ENCODE results near the gene FPR3.

The FPR3 gene

DNA sequence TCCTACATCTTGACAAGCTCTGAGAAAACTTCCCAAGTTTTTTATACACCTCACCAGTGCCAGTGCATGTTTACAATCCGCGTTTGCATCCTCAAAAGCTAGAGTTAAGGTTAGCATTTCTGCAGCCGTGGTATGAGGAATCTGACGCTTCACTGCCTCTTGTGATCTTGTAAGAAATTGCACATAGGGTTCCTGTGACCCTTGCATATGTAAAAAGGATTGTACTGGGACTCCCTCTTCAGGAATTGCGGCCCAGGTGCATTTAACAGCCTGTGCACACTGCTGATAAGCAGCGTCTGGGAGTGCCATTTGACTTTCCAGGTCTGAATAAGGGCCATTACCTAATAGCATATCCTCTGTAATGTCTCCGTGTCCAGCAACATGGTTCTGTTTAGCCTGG, 15.3 kb downstream of the FPR3 start:
- H3K36me3 ChIP-seq (ENCODE audit: control insufficient read depth, insufficient read depth, low read length) = no peaks in the 10 kb centered on the region
- no peak overlapping the region for H3K4me3 ChIP-seq (ENCODE audit: low read depth, low read length)
- no peak overlapping the region for H3K9ac ChIP-seq (ENCODE audit: low read depth, low read length)
- no peaks in the 10 kb centered on the region for H3K27me3 ChIP-seq (ENCODE audit: control insufficient read depth, insufficient read depth, low read length)
- H3K4me1 ChIP-seq (ENCODE audit: control insufficient read depth, insufficient read depth, low read length) = peaks cover 10% of the 10 kb centered on the region
- no peaks in the 10 kb centered on the region for H3K9me3 ChIP-seq (ENCODE audit: control insufficient read depth, insufficient read depth, low read length)

DNA sequence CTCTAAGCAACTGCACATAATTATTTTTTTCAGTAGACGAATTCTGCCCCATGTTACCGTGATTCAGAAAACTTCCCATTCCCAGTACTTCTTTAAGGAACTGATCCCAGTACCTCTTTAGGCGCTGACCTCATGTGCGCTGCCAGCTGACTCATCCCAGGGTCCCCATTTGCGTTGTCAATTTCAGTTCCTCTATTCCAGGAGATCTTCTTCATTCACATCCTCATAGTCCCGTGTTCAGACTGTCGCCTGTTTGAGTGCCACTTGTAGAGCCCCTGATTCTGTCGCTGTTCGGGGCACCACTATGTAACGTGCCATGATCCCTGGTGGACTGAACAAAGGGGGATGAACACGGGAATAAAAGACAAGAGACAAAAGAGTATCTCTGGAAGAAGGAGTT, 16.4 kb downstream of the FPR3 start:
- H3K9me3 ChIP-seq (ENCODE audit: control insufficient read depth, insufficient read depth, low read length) = no peaks in the 10 kb centered on the region
- no peaks in the 10 kb centered on the region for H3K27me3 ChIP-seq (ENCODE audit: control insufficient read depth, insufficient read depth, low read length)
- no peaks in the 10 kb centered on the region for H3K36me3 ChIP-seq (ENCODE audit: control insufficient read depth, insufficient read depth, low read length)
- H3K4me3 ChIP-seq (ENCODE audit: low read depth, low read length) = no peak overlapping the region
- H3K9ac ChIP-seq (ENCODE audit: low read depth, low read length) = no peak overlapping the region
- H3K4me1 ChIP-seq (ENCODE audit: control insufficient read depth, insufficient read depth, low read length) = peaks cover 9% of the 10 kb centered on the region

DNA sequence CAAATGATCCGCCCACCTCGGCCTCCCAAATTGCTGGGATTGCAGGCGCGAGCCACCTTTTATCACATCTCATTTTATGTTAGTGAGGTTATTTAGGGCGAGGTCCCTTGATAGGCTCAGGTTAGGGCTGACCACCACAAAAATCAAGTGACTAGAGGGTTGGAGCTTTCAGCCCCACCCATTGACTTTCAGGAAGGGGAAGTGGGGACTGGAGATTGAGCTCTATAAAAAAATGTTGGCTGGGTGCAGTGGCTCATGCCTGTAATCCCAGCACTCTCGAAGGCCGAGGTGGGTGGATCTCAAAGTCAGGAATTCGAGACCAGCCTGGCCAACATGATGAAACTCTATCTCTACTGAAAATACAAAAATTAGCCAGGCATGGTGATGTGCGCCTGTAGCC, 20.1 kb downstream of the FPR3 start:
- no peak overlapping the region for H3K4me3 ChIP-seq (ENCODE audit: low read depth, low read length)
- H3K27me3 ChIP-seq (ENCODE audit: control insufficient read depth, insufficient read depth, low read length) = no peaks in the 10 kb centered on the region
- H3K9ac ChIP-seq (ENCODE audit: low read depth, low read length) = no peak overlapping the region
- no peaks in the 10 kb centered on the region for H3K36me3 ChIP-seq (ENCODE audit: control insufficient read depth, insufficient read depth, low read length)
- no peaks in the 10 kb centered on the region for H3K4me1 ChIP-seq (ENCODE audit: control insufficient read depth, insufficient read depth, low read length)
- H3K9me3 ChIP-seq (ENCODE audit: control insufficient read depth, insufficient read depth, low read length) = no peaks in the 10 kb centered on the region

DNA sequence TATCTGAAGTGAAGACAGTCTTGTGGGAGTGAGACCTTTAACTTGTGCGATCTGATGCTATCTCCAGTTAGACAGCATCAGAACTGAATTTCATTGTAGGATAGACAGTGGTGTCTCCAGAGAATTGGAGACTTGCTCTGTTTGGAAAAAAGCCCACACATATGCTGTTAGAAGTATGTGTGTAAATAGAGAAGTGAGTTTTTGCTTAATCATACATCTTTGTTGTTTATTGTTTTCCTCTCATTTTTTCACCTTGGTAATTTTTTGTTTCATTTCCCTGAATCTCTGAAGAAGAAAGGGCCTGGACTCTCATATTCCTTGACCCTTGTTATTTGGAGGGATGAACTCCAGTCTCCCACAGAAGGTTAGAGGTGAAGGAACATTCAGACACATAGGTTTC, 21.8 kb downstream of the FPR3 start:
- Histone ChIP-seq H3K36me3 (ENCODE audit: control insufficient read depth, insufficient read depth, low read length) (no peaks in the 10 kb centered on the region), H3K9me3 (ENCODE audit: control insufficient read depth, insufficient read depth, low read length) (no peaks in the 10 kb centered on the region), H3K4me1 (ENCODE audit: control insufficient read depth, insufficient read depth, low read length) (no peaks in the 10 kb centered on the region)

DNA sequence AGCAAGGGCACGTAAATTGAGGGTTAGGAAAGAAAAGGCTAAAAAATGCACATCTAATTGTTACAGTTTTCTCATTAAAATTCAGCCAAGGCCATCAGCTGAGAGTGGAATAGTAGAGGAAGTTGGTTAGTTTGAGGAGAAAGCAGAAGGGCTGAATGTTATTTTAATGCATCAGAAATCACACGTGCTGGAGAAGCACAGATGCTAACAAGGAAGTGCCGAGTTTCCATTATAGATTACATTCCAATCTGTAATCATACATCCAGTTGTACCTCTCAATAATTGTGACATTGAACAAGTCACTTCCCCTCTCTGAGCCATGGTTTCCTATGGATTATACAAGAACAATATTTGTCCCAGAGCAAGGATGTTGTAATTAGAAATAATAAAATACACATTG, 25.1 kb downstream of the FPR3 start:
- Histone ChIP-seq H3K9ac (ENCODE audit: low read depth, low read length) (no peak overlapping the region), H3K36me3 (ENCODE audit: control insufficient read depth, insufficient read depth, low read length) (no peaks in the 10 kb centered on the region), H3K4me3 (ENCODE audit: low read depth, low read length) (no peak overlapping the region), H3K9me3 (ENCODE audit: control insufficient read depth, insufficient read depth, low read length) (no peaks in the 10 kb centered on the region), H3K4me1 (ENCODE audit: control insufficient read depth, insufficient read depth, low read length) (no peaks in the 10 kb centered on the region), H3K27me3 (ENCODE audit: control insufficient read depth, insufficient read depth, low read length) (no peaks in the 10 kb centered on the region)

More for the DNA sequence above, 21.8 kb downstream of the FPR3 start:
- no peak overlapping the region for H3K4me3 ChIP-seq (ENCODE audit: low read depth, low read length)
- no peaks in the 10 kb centered on the region for H3K27me3 ChIP-seq (ENCODE audit: control insufficient read depth, insufficient read depth, low read length)
- no peak overlapping the region for H3K9ac ChIP-seq (ENCODE audit: low read depth, low read length)

DNA sequence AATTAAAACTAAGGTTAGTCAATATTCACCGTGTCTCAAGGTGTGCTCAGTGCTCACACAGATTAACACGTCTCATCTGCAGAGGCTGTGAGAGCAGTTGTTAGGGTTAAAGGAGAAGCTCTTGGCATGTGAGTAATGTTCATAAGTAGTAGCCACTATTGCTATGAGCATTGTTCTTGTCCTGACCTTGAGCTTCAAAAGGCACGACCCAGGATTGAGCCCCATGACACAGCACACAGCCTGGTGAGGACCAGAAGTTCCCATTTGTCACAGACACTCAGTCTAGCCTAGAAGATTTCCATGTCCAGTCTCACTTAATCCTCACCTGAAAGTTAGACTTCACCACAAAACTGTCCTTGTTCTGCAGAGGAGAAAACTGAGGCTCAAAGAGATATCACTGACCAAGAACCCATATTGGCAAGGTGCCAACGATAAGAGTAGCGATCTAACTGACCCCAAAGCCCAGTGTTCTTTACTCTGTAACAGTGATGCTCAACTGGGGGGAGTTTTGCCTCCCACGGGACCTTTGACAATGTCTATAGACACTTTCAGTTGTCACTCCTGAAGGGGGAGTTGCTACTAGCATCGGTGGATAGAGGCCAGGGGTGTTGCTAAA, 26.0 kb downstream of the FPR3 start:
- H3K4me1 ChIP-seq (ENCODE audit: control insufficient read depth, insufficient read depth, low read length) = no peaks in the 10 kb centered on the region
- no peaks in the 10 kb centered on the region for H3K36me3 ChIP-seq (ENCODE audit: control insufficient read depth, insufficient read depth, low read length)
- no peaks in the 10 kb centered on the region for H3K27me3 ChIP-seq (ENCODE audit: control insufficient read depth, insufficient read depth, low read length)
- peaks cover 6% of the 10 kb centered on the region for H3K9me3 ChIP-seq (ENCODE audit: control insufficient read depth, insufficient read depth, low read length)
- H3K4me3 ChIP-seq (ENCODE audit: low read depth, low read length) = no peak overlapping the region
- H3K9ac ChIP-seq (ENCODE audit: low read depth, low read length) = no peak overlapping the region

DNA sequence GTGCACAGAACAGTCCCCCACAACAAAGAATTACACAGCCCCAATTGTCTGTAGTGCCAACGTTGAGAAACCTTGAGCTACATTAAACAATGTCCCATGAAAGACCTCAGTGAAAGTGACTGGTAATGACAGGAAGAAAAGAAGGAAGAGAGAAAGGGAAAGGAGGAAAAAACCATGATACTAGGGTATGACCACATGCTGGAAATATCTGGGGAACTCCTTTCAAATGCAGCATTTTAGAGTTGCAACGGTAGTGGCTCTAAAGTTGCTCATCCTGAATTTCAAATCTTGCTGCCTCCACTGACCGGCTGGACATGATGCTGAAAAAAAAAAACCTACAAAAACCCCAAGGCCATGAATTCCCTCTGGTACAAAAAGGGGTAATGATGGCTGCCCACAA, 26.5 kb downstream of the FPR3 start:
- Histone ChIP-seq H3K4me3 (ENCODE audit: low read depth, low read length) (no peak overlapping the region), H3K9me3 (ENCODE audit: control insufficient read depth, insufficient read depth, low read length) (peaks cover 7% of the 10 kb centered on the region), H3K4me1 (ENCODE audit: control insufficient read depth, insufficient read depth, low read length) (no peaks in the 10 kb centered on the region), H3K36me3 (ENCODE audit: control insufficient read depth, insufficient read depth, low read length) (no peaks in the 10 kb centered on the region), H3K9ac (ENCODE audit: low read depth, low read length) (no peak overlapping the region), H3K27me3 (ENCODE audit: control insufficient read depth, insufficient read depth, low read length) (no peaks in the 10 kb centered on the region)

DNA sequence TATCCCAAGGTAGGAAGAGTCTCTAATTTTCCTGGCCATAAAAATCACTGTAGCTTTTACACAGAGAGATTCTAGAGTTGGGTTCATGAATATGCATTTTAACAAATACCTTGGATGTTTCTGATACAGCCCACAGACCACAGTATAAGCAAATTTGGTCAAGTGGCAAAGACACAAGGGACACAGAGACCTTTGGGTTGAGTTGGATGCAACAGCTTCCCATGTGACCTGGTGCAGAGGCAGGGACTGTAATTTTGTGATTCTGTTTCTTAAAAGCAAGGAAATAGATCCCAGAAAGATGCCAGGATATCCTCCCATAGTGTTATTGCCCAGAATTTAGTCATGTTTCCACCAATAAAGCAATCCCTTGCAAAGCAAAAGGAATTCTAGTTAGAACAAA, 27.0 kb downstream of the FPR3 start:
- no peaks in the 10 kb centered on the region for H3K36me3 ChIP-seq (ENCODE audit: control insufficient read depth, insufficient read depth, low read length)
- H3K9ac ChIP-seq (ENCODE audit: low read depth, low read length) = no peak overlapping the region
- H3K4me1 ChIP-seq (ENCODE audit: control insufficient read depth, insufficient read depth, low read length) = no peaks in the 10 kb centered on the region
- H3K27me3 ChIP-seq (ENCODE audit: control insufficient read depth, insufficient read depth, low read length) = no peaks in the 10 kb centered on the region
- H3K9me3 ChIP-seq (ENCODE audit: control insufficient read depth, insufficient read depth, low read length) = peaks cover 10% of the 10 kb centered on the region
- no peak overlapping the region for H3K4me3 ChIP-seq (ENCODE audit: low read depth, low read length)

DNA sequence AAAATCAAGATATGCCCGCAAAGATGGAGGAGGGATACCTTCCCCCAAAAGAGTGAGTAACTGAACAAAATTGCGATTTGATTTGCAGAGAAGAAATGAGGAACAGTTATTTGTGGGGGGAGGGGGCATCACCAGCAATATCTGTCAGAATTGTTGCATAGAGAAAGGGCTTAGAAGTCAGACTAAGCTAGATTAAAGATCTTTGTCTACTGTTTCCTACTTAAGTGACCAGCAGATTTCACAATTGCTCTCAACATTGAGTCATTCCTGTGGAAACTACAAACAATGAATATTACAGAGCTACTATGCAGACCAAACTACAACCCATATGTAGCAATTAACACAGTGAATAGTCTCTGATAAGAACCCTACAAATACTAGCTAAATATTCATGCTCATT, 27.4 kb downstream of the FPR3 start:
- no peak overlapping the region for H3K9ac ChIP-seq (ENCODE audit: low read depth, low read length)
- H3K36me3 ChIP-seq (ENCODE audit: control insufficient read depth, insufficient read depth, low read length) = no peaks in the 10 kb centered on the region
- peaks cover 10% of the 10 kb centered on the region for H3K9me3 ChIP-seq (ENCODE audit: control insufficient read depth, insufficient read depth, low read length)
- H3K4me1 ChIP-seq (ENCODE audit: control insufficient read depth, insufficient read depth, low read length) = no peaks in the 10 kb centered on the region
- H3K27me3 ChIP-seq (ENCODE audit: control insufficient read depth, insufficient read depth, low read length) = no peaks in the 10 kb centered on the region
- no peak overlapping the region for H3K4me3 ChIP-seq (ENCODE audit: low read depth, low read length)

DNA sequence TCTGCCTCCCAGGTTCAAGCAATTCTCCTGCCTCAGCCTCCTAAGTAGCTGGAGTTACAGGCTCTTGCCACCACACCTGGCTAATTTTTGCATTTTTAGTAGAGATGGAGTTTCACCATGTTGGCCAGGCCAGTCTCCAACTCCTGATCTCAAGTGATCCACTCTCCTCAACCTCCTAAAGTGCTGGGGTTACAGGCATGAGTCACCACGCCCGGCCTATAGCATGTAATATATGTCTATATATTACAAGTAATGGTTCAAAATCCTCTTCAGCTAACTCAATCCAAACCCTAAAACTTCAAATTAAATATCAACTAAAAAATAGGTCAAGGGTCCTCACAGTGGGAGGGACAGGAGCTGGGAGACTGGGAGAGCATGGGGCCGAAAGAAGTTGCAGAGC, 28.0 kb downstream of the FPR3 start:
- H3K27me3 ChIP-seq (ENCODE audit: control insufficient read depth, insufficient read depth, low read length) = no peaks in the 10 kb centered on the region
- H3K36me3 ChIP-seq (ENCODE audit: control insufficient read depth, insufficient read depth, low read length) = no peaks in the 10 kb centered on the region
- H3K4me1 ChIP-seq (ENCODE audit: control insufficient read depth, insufficient read depth, low read length) = no peaks in the 10 kb centered on the region
- no peak overlapping the region for H3K9ac ChIP-seq (ENCODE audit: low read depth, low read length)
- H3K4me3 ChIP-seq (ENCODE audit: low read depth, low read length) = no peak overlapping the region
- H3K9me3 ChIP-seq (ENCODE audit: control insufficient read depth, insufficient read depth, low read length) = peaks cover 10% of the 10 kb centered on the region

DNA sequence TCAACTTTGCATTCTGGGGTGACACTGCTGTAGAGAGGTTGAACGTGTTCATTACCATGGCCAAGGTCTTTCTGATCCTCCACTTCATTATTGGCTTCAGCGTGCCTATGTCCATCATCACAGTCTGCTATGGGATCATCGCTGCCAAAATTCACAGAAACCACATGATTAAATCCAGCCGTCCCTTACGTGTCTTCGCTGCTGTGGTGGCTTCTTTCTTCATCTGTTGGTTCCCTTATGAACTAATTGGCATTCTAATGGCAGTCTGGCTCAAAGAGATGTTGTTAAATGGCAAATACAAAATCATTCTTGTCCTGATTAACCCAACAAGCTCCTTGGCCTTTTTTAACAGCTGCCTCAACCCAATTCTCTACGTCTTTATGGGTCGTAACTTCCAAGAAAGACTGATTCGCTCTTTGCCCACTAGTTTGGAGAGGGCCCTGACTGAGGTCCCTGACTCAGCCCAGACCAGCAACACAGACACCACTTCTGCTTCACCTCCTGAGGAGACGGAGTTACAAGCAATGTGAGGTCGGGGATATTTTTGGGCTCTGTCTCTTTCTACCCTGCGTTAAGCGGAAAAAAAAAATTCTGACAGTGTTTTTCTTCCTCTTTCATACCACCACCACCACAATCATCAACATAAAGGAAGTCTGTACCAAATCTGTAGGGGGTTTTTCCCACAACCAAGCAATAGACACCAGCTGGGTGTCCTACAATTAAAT, 29.5 kb downstream of the FPR3 start:
- no peak overlapping the region for H3K4me3 ChIP-seq (ENCODE audit: low read depth, low read length)
- no peaks in the 10 kb centered on the region for H3K4me1 ChIP-seq (ENCODE audit: control insufficient read depth, insufficient read depth, low read length)
- H3K9me3 ChIP-seq (ENCODE audit: control insufficient read depth, insufficient read depth, low read length) = peaks cover 10% of the 10 kb centered on the region
- H3K9ac ChIP-seq (ENCODE audit: low read depth, low read length) = no peak overlapping the region
- no peaks in the 10 kb centered on the region for H3K36me3 ChIP-seq (ENCODE audit: control insufficient read depth, insufficient read depth, low read length)
- H3K27me3 ChIP-seq (ENCODE audit: control insufficient read depth, insufficient read depth, low read length) = no peaks in the 10 kb centered on the region

DNA sequence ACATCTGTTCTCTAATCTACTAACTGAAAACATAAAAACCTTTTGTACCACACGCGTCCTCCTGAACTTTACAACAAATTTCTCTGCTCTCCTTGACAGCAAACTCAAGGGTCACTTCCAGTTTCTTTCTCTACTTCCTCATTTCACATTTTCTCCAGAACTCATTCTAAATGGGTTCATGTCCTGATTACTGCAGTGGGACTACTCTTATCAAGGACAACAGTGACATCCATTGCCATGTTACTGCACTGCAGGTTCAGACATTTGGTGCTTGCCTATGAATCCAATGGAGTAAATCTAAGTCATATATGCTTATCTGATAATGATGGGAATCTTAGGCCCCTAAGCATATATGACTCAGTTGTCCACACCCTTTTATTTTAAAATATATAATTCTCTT, 35.3 kb downstream of the FPR3 start:
- H3K4me1 ChIP-seq (ENCODE audit: control insufficient read depth, insufficient read depth, low read length) = no peaks in the 10 kb centered on the region
- peaks cover 9% of the 10 kb centered on the region for H3K9me3 ChIP-seq (ENCODE audit: control insufficient read depth, insufficient read depth, low read length)

More for the DNA sequence above, 35.3 kb downstream of the FPR3 start:
- Histone ChIP-seq H3K27me3 (ENCODE audit: control insufficient read depth, insufficient read depth, low read length) (no peaks in the 10 kb centered on the region), H3K36me3 (ENCODE audit: control insufficient read depth, insufficient read depth, low read length) (no peaks in the 10 kb centered on the region), H3K4me3 (ENCODE audit: low read depth, low read length) (no peak overlapping the region), H3K9ac (ENCODE audit: low read depth, low read length) (no peak overlapping the region)

All from iPS-15b (cell line).